Measurements from ENCODE around the gene TNPO2. TPM values are rescaled to one million over a fixed set of nuclear protein-coding genes. Genes with fewer than 3 reads are reported as not detected.

The TNPO2 gene
- total and polyA plus RNA-seq, 2 experiments from 2014 or later = 11.7 to 65.2 TPM

DNA sequence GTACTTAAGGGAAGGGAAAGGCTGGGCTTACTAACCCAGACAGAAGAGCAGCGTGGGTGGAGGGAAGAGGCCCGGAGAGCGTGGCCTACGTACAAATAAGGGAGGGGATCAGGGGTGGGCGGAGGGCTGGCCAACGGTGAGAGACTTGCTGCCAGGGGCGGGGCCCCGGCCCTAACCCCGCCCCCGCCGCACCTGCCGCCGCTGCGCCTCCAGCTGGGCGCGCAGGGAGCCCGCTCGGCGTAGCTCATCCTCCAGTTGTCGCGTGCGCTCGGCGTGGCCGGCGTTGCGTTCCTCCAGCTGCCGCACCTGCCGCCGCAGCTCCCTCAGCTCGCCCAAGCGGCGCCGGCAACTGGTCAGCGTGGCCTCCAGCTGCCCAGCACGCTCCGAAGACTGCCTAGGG is 46.0 kb upstream of the TNPO2 start:
- WGBS (ENCODE audit: low lambda C conversion rate, missing lambda C conversion rate) = 59% methylated on average over 12 of the region's 37 CpGs
- Histone ChIP-seq H3K9me3 (ENCODE audit: low read depth) (no peaks in the 10 kb centered on the region), H3K4me3 (no peak overlapping the region), H3K27me3 (no peaks in the 10 kb centered on the region), H3K79me2 (peaks cover 7% of the 10 kb centered on the region), H3K4me2 (no peak overlapping the region), H3K9me2 (replicated peaks; ENCODE audit: insufficient read depth) (no peaks in the 10 kb centered on the region), H2AFZ (no peak overlapping the region), H4K20me1 (ENCODE audit: insufficient read depth, poor library complexity, severe bottlenecking) (no peaks in the 10 kb centered on the region), H3K36me3 (replicated peaks; ENCODE audit: insufficient read depth, low read depth) (no peaks in the 10 kb centered on the region), H3K4me1 (ENCODE audit: insufficient read depth) (no peaks in the 10 kb centered on the region), H3K27ac (no peak overlapping the region)
- TF ChIP-seq, protein P1, sequence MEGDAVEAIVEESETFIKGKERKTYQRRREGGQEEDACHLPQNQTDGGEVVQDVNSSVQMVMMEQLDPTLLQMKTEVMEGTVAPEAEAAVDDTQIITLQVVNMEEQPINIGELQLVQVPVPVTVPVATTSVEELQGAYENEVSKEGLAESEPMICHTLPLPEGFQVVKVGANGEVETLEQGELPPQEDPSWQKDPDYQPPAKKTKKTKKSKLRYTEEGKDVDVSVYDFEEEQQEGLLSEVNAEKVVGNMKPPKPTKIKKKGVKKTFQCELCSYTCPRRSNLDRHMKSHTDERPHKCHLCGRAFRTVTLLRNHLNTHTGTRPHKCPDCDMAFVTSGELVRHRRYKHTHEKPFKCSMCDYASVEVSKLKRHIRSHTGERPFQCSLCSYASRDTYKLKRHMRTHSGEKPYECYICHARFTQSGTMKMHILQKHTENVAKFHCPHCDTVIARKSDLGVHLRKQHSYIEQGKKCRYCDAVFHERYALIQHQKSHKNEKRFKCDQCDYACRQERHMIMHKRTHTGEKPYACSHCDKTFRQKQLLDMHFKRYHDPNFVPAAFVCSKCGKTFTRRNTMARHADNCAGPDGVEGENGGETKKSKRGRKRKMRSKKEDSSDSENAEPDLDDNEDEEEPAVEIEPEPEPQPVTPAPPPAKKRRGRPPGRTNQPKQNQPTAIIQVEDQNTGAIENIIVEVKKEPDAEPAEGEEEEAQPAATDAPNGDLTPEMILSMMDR (IDR thresholded peaks at IDR 0.05; ENCODE audit: poor library complexity) = no peak
- TF ChIP-seq EZH2phosphoT487 (IDR thresholded peaks at IDR 0.05; ENCODE audit: low read depth, severe bottlenecking, unreplicated experiment) (no peak), EZH2 (IDR thresholded peaks at IDR 0.05; ENCODE audit: borderline replicate concordance) (no peak)
- peak; percentile 50 for DNase-seq (ENCODE audit: low spot score)

DNA sequence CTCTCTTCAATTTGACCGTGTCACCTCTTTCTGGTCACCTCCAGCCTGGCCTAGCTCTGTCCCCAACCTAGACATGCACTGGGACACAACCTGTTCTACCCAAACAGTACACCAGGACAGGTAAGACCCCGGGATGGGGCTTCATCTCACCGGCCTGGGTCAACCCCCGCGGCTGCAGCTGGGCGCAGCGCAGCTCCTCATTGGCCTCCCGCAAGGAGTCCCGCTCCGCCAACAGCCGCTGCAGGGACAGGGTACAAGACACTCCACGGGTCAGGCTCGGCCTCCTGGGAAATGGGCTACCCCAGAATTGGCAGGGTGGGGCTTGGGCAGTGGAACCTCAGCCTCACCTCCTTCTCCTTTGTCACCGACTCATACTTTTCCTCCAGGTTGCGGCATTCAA is 43.9 kb upstream of the TNPO2 start:
- Histone ChIP-seq H3K79me2 (no peaks in the 10 kb centered on the region), H3K9me2 (replicated peaks; ENCODE audit: insufficient read depth) (no peaks in the 10 kb centered on the region), H3K4me2 (no peak overlapping the region), H3K4me1 (ENCODE audit: insufficient read depth) (no peaks in the 10 kb centered on the region), H3K36me3 (replicated peaks; ENCODE audit: insufficient read depth, low read depth) (no peaks in the 10 kb centered on the region), H3K27me3 (no peaks in the 10 kb centered on the region), H2AFZ (no peak overlapping the region), H4K20me1 (ENCODE audit: insufficient read depth, poor library complexity, severe bottlenecking) (no peaks in the 10 kb centered on the region), H3K27ac (no peak overlapping the region), H3K9me3 (ENCODE audit: low read depth) (no peaks in the 10 kb centered on the region), H3K4me3 (no peak overlapping the region)
- WGBS (ENCODE audit: low lambda C conversion rate, missing lambda C conversion rate) = 98% methylated on average over 13 of the region's 15 CpGs
- DNase-seq (ENCODE audit: low spot score) = no peak
- TF ChIP-seq, protein P1 (IDR thresholded peaks at IDR 0.05; ENCODE audit: poor library complexity) = no peak
- TF ChIP-seq EZH2 (IDR thresholded peaks at IDR 0.05; ENCODE audit: borderline replicate concordance) (no peak), EZH2phosphoT487 (IDR thresholded peaks at IDR 0.05; ENCODE audit: low read depth, severe bottlenecking, unreplicated experiment) (no peak)

DNA sequence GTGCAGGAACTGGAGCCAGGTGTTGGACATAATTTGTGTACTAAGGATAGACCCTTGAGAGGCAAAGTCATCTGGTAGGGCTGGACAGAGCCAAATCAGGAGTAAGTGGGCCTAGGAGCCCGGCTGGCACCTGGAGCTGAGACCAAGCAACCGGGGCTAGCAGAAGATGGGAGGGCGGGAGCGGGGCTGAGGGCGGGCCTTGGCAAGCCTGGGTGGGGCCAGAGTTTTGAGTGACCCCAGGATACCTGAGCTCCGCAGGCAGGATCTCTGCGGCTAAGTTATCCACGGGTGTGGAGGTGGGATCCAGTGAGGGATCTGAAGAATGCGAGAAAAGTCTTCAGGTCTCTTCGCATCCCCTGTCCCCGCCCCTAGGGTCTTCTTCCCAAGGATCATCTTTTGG is 43.4 kb upstream of the TNPO2 start:
- no peak overlapping the region for H3K4me2 ChIP-seq
- no peaks in the 10 kb centered on the region for H3K36me3 ChIP-seq (replicated peaks; ENCODE audit: insufficient read depth, low read depth)
- no peak overlapping the region for H3K27ac ChIP-seq
- no peak overlapping the region for H2AFZ ChIP-seq
- DNase-seq (ENCODE audit: low spot score) = no peak
- H3K4me1 ChIP-seq (ENCODE audit: insufficient read depth) = no peaks in the 10 kb centered on the region
- TF ChIP-seq, protein P1 (IDR thresholded peaks at IDR 0.05; ENCODE audit: poor library complexity) = no peak
- TF ChIP-seq EZH2 (IDR thresholded peaks at IDR 0.05; ENCODE audit: borderline replicate concordance) = no peak
- no peak for TF ChIP-seq EZH2phosphoT487 (IDR thresholded peaks at IDR 0.05; ENCODE audit: low read depth, severe bottlenecking, unreplicated experiment)
- H3K27me3 ChIP-seq = no peaks in the 10 kb centered on the region
- no peaks in the 10 kb centered on the region for H3K9me3 ChIP-seq (ENCODE audit: low read depth)
- no peak overlapping the region for H3K4me3 ChIP-seq
- WGBS (ENCODE audit: low lambda C conversion rate, missing lambda C conversion rate) = 91% methylated on average over 8 of the region's 11 CpGs
- H3K79me2 ChIP-seq = no peaks in the 10 kb centered on the region
- no peaks in the 10 kb centered on the region for H3K9me2 ChIP-seq (replicated peaks; ENCODE audit: insufficient read depth)
- no peaks in the 10 kb centered on the region for H4K20me1 ChIP-seq (ENCODE audit: insufficient read depth, poor library complexity, severe bottlenecking)

DNA sequence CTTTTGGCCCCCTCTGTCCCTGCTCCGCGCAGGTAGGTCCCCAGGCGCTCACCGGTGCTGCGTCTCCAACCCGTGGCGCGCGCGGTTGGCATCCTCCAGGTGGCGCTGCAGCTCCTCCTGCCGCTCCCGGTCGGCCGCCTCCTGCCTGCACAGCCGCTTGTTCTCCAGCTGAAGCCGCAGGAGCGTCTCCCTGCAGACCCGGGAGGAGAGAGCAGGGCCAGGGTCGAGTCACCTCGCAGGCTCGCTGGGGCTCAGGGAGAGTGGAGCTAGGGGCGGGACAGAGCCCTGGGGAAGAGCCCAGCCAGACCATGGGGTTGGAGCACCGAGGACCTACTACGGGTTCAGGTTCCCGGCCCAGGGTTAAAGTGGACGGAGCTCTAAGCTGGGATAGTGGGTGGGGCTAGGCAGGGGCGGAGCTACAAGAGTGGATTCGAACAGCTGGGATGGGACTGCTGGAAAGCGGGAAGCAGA is 42.4 kb upstream of the TNPO2 start:
- Histone ChIP-seq H3K27ac (no peak overlapping the region), H3K4me3 (no peak overlapping the region)
- DNase-seq (ENCODE audit: low spot score) = peak; percentile 85

More for the DNA sequence above, 42.4 kb upstream of the TNPO2 start:
- Histone ChIP-seq H3K27me3 (no peaks in the 10 kb centered on the region), H3K36me3 (replicated peaks; ENCODE audit: insufficient read depth, low read depth) (no peaks in the 10 kb centered on the region), H2AFZ (no peak overlapping the region), H4K20me1 (ENCODE audit: insufficient read depth, poor library complexity, severe bottlenecking) (no peaks in the 10 kb centered on the region), H3K4me2 (peak overlapping the region; percentile 86), H3K9me3 (ENCODE audit: low read depth) (no peaks in the 10 kb centered on the region), H3K79me2 (no peaks in the 10 kb centered on the region), H3K4me1 (ENCODE audit: insufficient read depth) (no peaks in the 10 kb centered on the region), H3K9me2 (replicated peaks; ENCODE audit: insufficient read depth) (no peaks in the 10 kb centered on the region)
- no peak for TF ChIP-seq EZH2phosphoT487 (IDR thresholded peaks at IDR 0.05; ENCODE audit: low read depth, severe bottlenecking, unreplicated experiment)
- TF ChIP-seq, protein P1 (IDR thresholded peaks at IDR 0.05; ENCODE audit: poor library complexity) = peak; percentile 63
- WGBS (ENCODE audit: low lambda C conversion rate, missing lambda C conversion rate) = 27% methylated on average over 29 of the region's 30 CpGs

All from hepatocyte (in vitro differentiated cells).